Measurements from ENCODE around the gene CD72.
"Not testable (repeated sequence)": the region's sequence is repeated elsewhere in the genome, so short reads cannot be mapped to it uniquely, and the experiment has no call there.

The CD72 gene

GRCh38 chr9:35643046-35643445 is 24.8 kb upstream of the CD72 start:
- H3K27me3 ChIP-seq (ENCODE audit: insufficient read depth, low read length): no peaks in the 10 kb centered on the region
- no peak overlapping the region for H2AFZ ChIP-seq (ENCODE audit: low read depth, low read length)
- no peaks in the 10 kb centered on the region for H3K9me3 ChIP-seq (ENCODE audit: low read length)
- no peak overlapping the region for H3K4me3 ChIP-seq (ENCODE audit: low read length)
- H3K4me1 ChIP-seq (ENCODE audit: insufficient read depth, low read length): peaks cover 10% of the 10 kb centered on the region
- H3K36me3 ChIP-seq (ENCODE audit: insufficient read depth, low read length): no peaks in the 10 kb centered on the region

GRCh38 chr9:35641478-35641877 is 23.3 kb upstream of the CD72 start:
- H3K9me3 ChIP-seq (ENCODE audit: low read length); H2AFZ ChIP-seq (ENCODE audit: low read depth, low read length); H3K36me3 ChIP-seq (ENCODE audit: insufficient read depth, low read length); H3K4me3 ChIP-seq (ENCODE audit: low read length); H3K4me1 ChIP-seq (ENCODE audit: insufficient read depth, low read length); H3K27me3 ChIP-seq (ENCODE audit: insufficient read depth, low read length): not testable (repeated sequence)

- H3K36me3 ChIP-seq (ENCODE audit: insufficient read depth, low read length); H2AFZ ChIP-seq (ENCODE audit: low read depth, low read length); H3K4me3 ChIP-seq (ENCODE audit: low read length); H3K27me3 ChIP-seq (ENCODE audit: insufficient read depth, low read length); H3K4me1 ChIP-seq (ENCODE audit: insufficient read depth, low read length); H3K9me3 ChIP-seq (ENCODE audit: low read length): not testable (repeated sequence)
Observed at GRCh38 chr9:35640431-35640830, 22.2 kb upstream of the CD72 start.

- Histone ChIP-seq H2AFZ (ENCODE audit: low read depth, low read length) (no peak overlapping the region), H3K4me3 (ENCODE audit: low read length) (no peak overlapping the region), H3K9me3 (ENCODE audit: low read length) (no peaks in the 10 kb centered on the region), H3K27me3 (ENCODE audit: insufficient read depth, low read length) (no peaks in the 10 kb centered on the region), H3K4me1 (ENCODE audit: insufficient read depth, low read length) (no peaks in the 10 kb centered on the region), H3K36me3 (ENCODE audit: insufficient read depth, low read length) (no peaks in the 10 kb centered on the region)
Observed at GRCh38 chr9:35639631-35640030, 21.4 kb upstream of the CD72 start.

GRCh38 chr9:35639225-35639624 is 21.0 kb upstream of the CD72 start:
- H3K4me1 ChIP-seq (ENCODE audit: insufficient read depth, low read length); H3K27me3 ChIP-seq (ENCODE audit: insufficient read depth, low read length); H3K36me3 ChIP-seq (ENCODE audit: insufficient read depth, low read length); H3K4me3 ChIP-seq (ENCODE audit: low read length); H2AFZ ChIP-seq (ENCODE audit: low read depth, low read length); H3K9me3 ChIP-seq (ENCODE audit: low read length): not testable (repeated sequence)

GRCh38 chr9:35638751-35639150 is 20.5 kb upstream of the CD72 start:
- H3K9me3 ChIP-seq (ENCODE audit: low read length); H2AFZ ChIP-seq (ENCODE audit: low read depth, low read length); H3K36me3 ChIP-seq (ENCODE audit: insufficient read depth, low read length); H3K4me1 ChIP-seq (ENCODE audit: insufficient read depth, low read length); H3K27me3 ChIP-seq (ENCODE audit: insufficient read depth, low read length); H3K4me3 ChIP-seq (ENCODE audit: low read length): not testable (repeated sequence)

- H3K4me1 ChIP-seq (ENCODE audit: insufficient read depth, low read length); H3K27me3 ChIP-seq (ENCODE audit: insufficient read depth, low read length); H3K4me3 ChIP-seq (ENCODE audit: low read length); H2AFZ ChIP-seq (ENCODE audit: low read depth, low read length); H3K9me3 ChIP-seq (ENCODE audit: low read length); H3K36me3 ChIP-seq (ENCODE audit: insufficient read depth, low read length): not testable (repeated sequence)
Observed at GRCh38 chr9:35637427-35637955, 19.3 kb upstream of the CD72 start.

- not testable (repeated sequence) for H3K27me3 ChIP-seq (ENCODE audit: insufficient read depth, low read length); H3K36me3 ChIP-seq (ENCODE audit: insufficient read depth, low read length); H3K4me1 ChIP-seq (ENCODE audit: insufficient read depth, low read length)
Observed at GRCh38 chr9:35636877-35637246, 18.6 kb upstream of the CD72 start.

GRCh38 chr9:35636135-35636876 is 18.1 kb upstream of the CD72 start:
- no peaks in the 10 kb centered on the region for H3K9me3 ChIP-seq (ENCODE audit: low read length)
- H3K36me3 ChIP-seq (ENCODE audit: insufficient read depth, low read length): no peaks in the 10 kb centered on the region
- H3K4me1 ChIP-seq (ENCODE audit: insufficient read depth, low read length): no peaks in the 10 kb centered on the region
- H3K27me3 ChIP-seq (ENCODE audit: insufficient read depth, low read length): no peaks in the 10 kb centered on the region
- no peak overlapping the region for H3K4me3 ChIP-seq (ENCODE audit: low read length)
- no peak overlapping the region for H2AFZ ChIP-seq (ENCODE audit: low read depth, low read length)

More at GRCh38 chr9:35636877-35637246, 18.6 kb upstream of the CD72 start:
- not testable (repeated sequence) for H2AFZ ChIP-seq (ENCODE audit: low read depth, low read length); H3K4me3 ChIP-seq (ENCODE audit: low read length); H3K9me3 ChIP-seq (ENCODE audit: low read length)

- Histone ChIP-seq H3K36me3 (ENCODE audit: insufficient read depth, low read length) (no peaks in the 10 kb centered on the region), H2AFZ (ENCODE audit: low read depth, low read length) (no peak overlapping the region), H3K4me1 (ENCODE audit: insufficient read depth, low read length) (no peaks in the 10 kb centered on the region), H3K27me3 (ENCODE audit: insufficient read depth, low read length) (no peaks in the 10 kb centered on the region), H3K9me3 (ENCODE audit: low read length) (no peaks in the 10 kb centered on the region), H3K4me3 (ENCODE audit: low read length) (no peak overlapping the region)
Observed at GRCh38 chr9:35635730-35636129, 17.5 kb upstream of the CD72 start.

- no peak overlapping the region for H3K4me3 ChIP-seq (ENCODE audit: low read length)
- H3K4me1 ChIP-seq (ENCODE audit: insufficient read depth, low read length): no peaks in the 10 kb centered on the region
- no peak overlapping the region for H2AFZ ChIP-seq (ENCODE audit: low read depth, low read length)
- no peaks in the 10 kb centered on the region for H3K36me3 ChIP-seq (ENCODE audit: insufficient read depth, low read length)
- no peaks in the 10 kb centered on the region for H3K9me3 ChIP-seq (ENCODE audit: low read length)
- H3K27me3 ChIP-seq (ENCODE audit: insufficient read depth, low read length): no peaks in the 10 kb centered on the region
Observed at GRCh38 chr9:35629597-35629996, 11.4 kb upstream of the CD72 start.

- Histone ChIP-seq H2AFZ (ENCODE audit: low read depth, low read length) (no peak overlapping the region), H3K4me3 (ENCODE audit: low read length) (no peak overlapping the region), H3K4me1 (ENCODE audit: insufficient read depth, low read length) (no peaks in the 10 kb centered on the region), H3K27me3 (ENCODE audit: insufficient read depth, low read length) (no peaks in the 10 kb centered on the region), H3K36me3 (ENCODE audit: insufficient read depth, low read length) (no peaks in the 10 kb centered on the region), H3K9me3 (ENCODE audit: low read length) (no peaks in the 10 kb centered on the region)
Observed at GRCh38 chr9:35628389-35628991, 10.3 kb upstream of the CD72 start.

- no peaks in the 10 kb centered on the region for H3K27me3 ChIP-seq (ENCODE audit: insufficient read depth, low read length)
- H3K4me3 ChIP-seq (ENCODE audit: low read length): no peak overlapping the region
- H3K9me3 ChIP-seq (ENCODE audit: low read length): no peaks in the 10 kb centered on the region
- H3K4me1 ChIP-seq (ENCODE audit: insufficient read depth, low read length): no peaks in the 10 kb centered on the region
- no peaks in the 10 kb centered on the region for H3K36me3 ChIP-seq (ENCODE audit: insufficient read depth, low read length)
- no peak overlapping the region for H2AFZ ChIP-seq (ENCODE audit: low read depth, low read length)
Observed at GRCh38 chr9:35627575-35627974, 9.4 kb upstream of the CD72 start.

- Histone ChIP-seq H3K4me1 (ENCODE audit: insufficient read depth, low read length) (no peaks in the 10 kb centered on the region), H2AFZ (ENCODE audit: low read depth, low read length) (no peak overlapping the region), H3K4me3 (ENCODE audit: low read length) (no peak overlapping the region), H3K36me3 (ENCODE audit: insufficient read depth, low read length) (no peaks in the 10 kb centered on the region), H3K27me3 (ENCODE audit: insufficient read depth, low read length) (peaks cover 45% of the 10 kb centered on the region), H3K9me3 (ENCODE audit: low read length) (no peaks in the 10 kb centered on the region)
Observed at GRCh38 chr9:35619800-35620158, 1.6 kb upstream of the CD72 start.
